C1 segment of cervical spinal cord (tissue), 14 donors: ENCODE data around the gene SUCLA2.
"Not testable (repeated sequence)": the region's sequence is repeated elsewhere in the genome, so short reads cannot be mapped to it uniquely, and the experiment has no call there.

Experiments
- DNase-seq, 14 donors: peaks; one replicate each; lab custom pipeline; 2025; lab: John Stamatoyannopoulos, UW

The SUCLA2 gene

GRCh38 chr13:47991859-47992258, 9.2 kb downstream of the SUCLA2 start:
- DNase-seq: no peak

GRCh38 chr13:47990920-47991466, 10.1 kb downstream of the SUCLA2 start:
- no peak for DNase-seq

- no peak for DNase-seq
These were observed 10.6 kb downstream of the SUCLA2 start for GRCh38 chr13:47990427-47990826.

- no peak for DNase-seq
These were observed 18.0 kb downstream of the SUCLA2 start for GRCh38 chr13:47983070-47983469.

- no peak for DNase-seq
These were observed 24.7 kb downstream of the SUCLA2 start for GRCh38 chr13:47976325-47976724.

- no peak for DNase-seq
These were observed 36.2 kb downstream of the SUCLA2 start for GRCh38 chr13:47964863-47965262.

GRCh38 chr13:47962237-47962636, 38.8 kb downstream of the SUCLA2 start:
- no peak for DNase-seq

- DNase-seq: no peak
These were observed 41.4 kb downstream of the SUCLA2 start for GRCh38 chr13:47959468-47960247.

GRCh38 chr13:47957073-47957472, 44.0 kb downstream of the SUCLA2 start:
- no peak for DNase-seq

- no peak for DNase-seq
These were observed 45.2 kb downstream of the SUCLA2 start for GRCh38 chr13:47955836-47956235.

- DNase-seq: no peak
These were observed 51.3 kb downstream of the SUCLA2 start for GRCh38 chr13:47949799-47950198.

- no peak for DNase-seq
These were observed 55.3 kb downstream of the SUCLA2 start for GRCh38 chr13:47945738-47946137.

GRCh38 chr13:47945146-47945545, 55.9 kb downstream of the SUCLA2 start:
- DNase-seq: not testable (repeated sequence)

GRCh38 chr13:47934371-47934770, 66.7 kb downstream of the SUCLA2 start:
- DNase-seq: no peak

- no peak for DNase-seq
These were observed 67.8 kb downstream of the SUCLA2 start for GRCh38 chr13:47932950-47933923.

- DNase-seq: no peak
These were observed 70.4 kb downstream of the SUCLA2 start for GRCh38 chr13:47930649-47931165.

GRCh38 chr13:47929156-47929555, 71.9 kb downstream of the SUCLA2 start:
- DNase-seq: no peak

GRCh38 chr13:47917022-47917574, 84.0 kb downstream of the SUCLA2 start:
- no peak for DNase-seq

GRCh38 chr13:47908197-47908902, 92.7 kb downstream of the SUCLA2 start:
- no peak for DNase-seq

GRCh38 chr13:47904891-47905290, 96.2 kb downstream of the SUCLA2 start:
- DNase-seq: no peak

- no peak for DNase-seq
These were observed 96.8 kb downstream of the SUCLA2 start for GRCh38 chr13:47904241-47904640.
